ENCODE data around the gene MYO5B.

The MYO5B gene

DNA sequence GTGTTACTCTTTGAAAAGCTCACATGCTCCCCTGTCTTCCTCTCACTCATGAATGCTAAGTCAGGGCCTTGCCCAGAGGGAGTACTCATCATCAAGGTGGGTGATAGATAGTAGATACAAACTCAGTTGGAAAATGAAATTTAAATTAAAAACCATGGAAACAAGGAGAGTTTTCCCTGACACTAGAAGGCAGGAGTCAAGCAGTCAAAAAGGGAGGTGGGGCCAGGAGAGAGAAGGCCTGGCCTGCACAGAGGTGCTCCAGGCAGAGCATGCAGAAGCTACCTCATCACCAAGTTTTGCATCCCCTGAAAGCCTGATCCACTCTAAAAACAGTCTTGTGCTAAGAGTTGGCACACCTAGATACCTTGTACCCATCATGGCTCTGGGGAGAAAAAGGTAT, 143.7 kb downstream of the MYO5B start:
- Histone ChIP-seq H3K36me3 (no peaks in the 10 kb centered on the region), H3K27me3 (ENCODE audit: insufficient read depth, low read depth, severe bottlenecking) (no peaks in the 10 kb centered on the region), H3K9me3 (ENCODE audit: severe bottlenecking) (no peaks in the 10 kb centered on the region), H3K27ac (no peak overlapping the region), H3K4me3 (ENCODE audit: low read depth, low read length) (no peak overlapping the region)
- TF ChIP-seq, protein P1, sequence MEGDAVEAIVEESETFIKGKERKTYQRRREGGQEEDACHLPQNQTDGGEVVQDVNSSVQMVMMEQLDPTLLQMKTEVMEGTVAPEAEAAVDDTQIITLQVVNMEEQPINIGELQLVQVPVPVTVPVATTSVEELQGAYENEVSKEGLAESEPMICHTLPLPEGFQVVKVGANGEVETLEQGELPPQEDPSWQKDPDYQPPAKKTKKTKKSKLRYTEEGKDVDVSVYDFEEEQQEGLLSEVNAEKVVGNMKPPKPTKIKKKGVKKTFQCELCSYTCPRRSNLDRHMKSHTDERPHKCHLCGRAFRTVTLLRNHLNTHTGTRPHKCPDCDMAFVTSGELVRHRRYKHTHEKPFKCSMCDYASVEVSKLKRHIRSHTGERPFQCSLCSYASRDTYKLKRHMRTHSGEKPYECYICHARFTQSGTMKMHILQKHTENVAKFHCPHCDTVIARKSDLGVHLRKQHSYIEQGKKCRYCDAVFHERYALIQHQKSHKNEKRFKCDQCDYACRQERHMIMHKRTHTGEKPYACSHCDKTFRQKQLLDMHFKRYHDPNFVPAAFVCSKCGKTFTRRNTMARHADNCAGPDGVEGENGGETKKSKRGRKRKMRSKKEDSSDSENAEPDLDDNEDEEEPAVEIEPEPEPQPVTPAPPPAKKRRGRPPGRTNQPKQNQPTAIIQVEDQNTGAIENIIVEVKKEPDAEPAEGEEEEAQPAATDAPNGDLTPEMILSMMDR (IDR thresholded peaks at IDR 0.05; ENCODE audit: low read depth, low read length): peak; percentile 49
- DNase-seq: peak; percentile 45

DNA sequence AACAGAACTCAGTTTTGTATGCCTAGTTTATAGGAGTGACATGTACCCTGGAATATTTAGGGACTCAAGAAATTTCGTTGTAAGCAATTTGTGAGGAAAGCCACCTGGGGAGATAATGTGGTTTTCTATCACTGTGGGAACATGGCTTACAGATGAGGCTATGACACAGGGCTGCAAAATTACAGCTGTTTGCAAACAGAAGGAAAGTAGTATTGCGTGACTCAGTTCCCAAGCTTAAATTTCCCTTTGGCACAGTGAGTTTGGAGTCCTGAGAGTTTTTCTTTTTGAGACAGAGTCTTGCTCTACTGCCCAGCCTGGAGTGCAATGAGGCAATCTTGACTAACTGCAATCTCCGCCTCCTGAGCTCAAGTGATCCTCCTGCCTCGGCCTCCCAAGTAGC, 149.8 kb downstream of the MYO5B start:
- no peaks in the 10 kb centered on the region for H3K27me3 ChIP-seq (ENCODE audit: insufficient read depth, low read depth, severe bottlenecking)
- TF ChIP-seq, protein P1 (IDR thresholded peaks at IDR 0.05; ENCODE audit: low read depth, low read length): no peak
- no peak overlapping the region for H3K4me3 ChIP-seq (ENCODE audit: low read depth, low read length)
- no peaks in the 10 kb centered on the region for H3K9me3 ChIP-seq (ENCODE audit: severe bottlenecking)
- no peak for DNase-seq
- H3K36me3 ChIP-seq: no peaks in the 10 kb centered on the region
- H3K27ac ChIP-seq: no peak overlapping the region

DNA sequence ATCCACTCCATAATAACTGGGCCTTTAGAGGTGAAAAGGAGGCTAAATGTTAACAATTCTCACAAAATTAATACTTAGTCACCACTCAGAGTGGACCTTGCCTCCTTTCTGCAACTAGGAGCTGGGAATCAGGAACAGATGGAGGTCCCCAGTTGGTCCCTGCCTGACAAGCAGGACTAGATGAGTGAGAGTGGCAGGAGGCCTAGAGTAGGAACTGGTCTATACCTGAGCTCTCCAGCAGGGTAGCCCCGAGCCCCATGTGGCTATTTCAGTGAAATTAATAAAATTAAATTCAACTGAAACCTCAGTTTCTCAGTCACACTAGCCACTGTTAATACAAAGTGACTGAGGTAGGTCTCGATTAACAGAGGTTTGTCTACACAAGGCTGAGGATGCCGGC, 150.5 kb downstream of the MYO5B start:
- Histone ChIP-seq H3K36me3 (no peaks in the 10 kb centered on the region), H3K4me3 (ENCODE audit: low read depth, low read length) (no peak overlapping the region), H3K27me3 (ENCODE audit: insufficient read depth, low read depth, severe bottlenecking) (no peaks in the 10 kb centered on the region), H3K27ac (no peak overlapping the region), H3K9me3 (ENCODE audit: severe bottlenecking) (no peaks in the 10 kb centered on the region)
- TF ChIP-seq, protein P1 (IDR thresholded peaks at IDR 0.05; ENCODE audit: low read depth, low read length): peak; percentile 54
- peak; percentile 63 for DNase-seq

DNA sequence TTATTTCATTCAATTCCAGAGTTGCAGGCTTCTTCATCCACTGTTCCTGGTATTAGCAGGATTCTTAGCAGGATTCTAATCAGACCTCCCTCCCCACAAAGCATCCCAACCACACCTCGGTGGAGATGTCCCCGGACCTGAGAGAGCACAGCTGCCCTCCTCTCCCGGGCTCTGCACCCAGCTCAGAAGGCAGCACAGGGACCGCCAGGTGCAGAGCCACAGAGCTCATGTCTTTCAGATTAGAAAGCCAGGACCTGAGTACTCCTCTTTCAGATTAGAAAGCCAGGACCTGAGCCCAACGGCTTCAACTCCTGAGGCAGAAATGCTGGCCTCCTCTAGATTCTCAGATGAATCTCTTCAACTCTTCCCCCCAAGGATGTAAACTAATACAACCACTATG, 152.3 kb downstream of the MYO5B start:
- peak; percentile 53 for DNase-seq
- no peaks in the 10 kb centered on the region for H3K9me3 ChIP-seq (ENCODE audit: severe bottlenecking)
- TF ChIP-seq, protein P1 (IDR thresholded peaks at IDR 0.05; ENCODE audit: low read depth, low read length): no peak
- H3K27me3 ChIP-seq (ENCODE audit: insufficient read depth, low read depth, severe bottlenecking): no peaks in the 10 kb centered on the region
- no peaks in the 10 kb centered on the region for H3K36me3 ChIP-seq
- H3K27ac ChIP-seq: no peak overlapping the region
- H3K4me3 ChIP-seq (ENCODE audit: low read depth, low read length): no peak overlapping the region

DNA sequence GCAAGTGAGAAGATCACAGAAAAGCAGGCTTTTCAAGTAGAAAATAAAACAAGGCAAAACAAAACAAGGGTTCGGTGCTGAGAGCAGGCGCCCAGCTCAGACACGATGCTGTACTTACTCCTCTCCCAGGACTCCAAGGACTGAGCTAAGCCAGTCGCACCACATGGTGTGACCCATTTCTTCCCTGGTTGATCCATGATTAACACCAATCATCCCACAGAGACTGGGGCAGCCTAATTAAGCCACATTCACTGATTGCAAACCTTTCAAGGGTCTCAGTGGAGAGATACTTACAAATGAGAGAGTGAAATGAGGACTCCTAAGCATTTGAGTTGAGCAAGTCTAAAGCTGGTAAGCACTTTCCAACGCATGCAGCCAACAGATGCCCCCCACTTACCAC, 155.2 kb downstream of the MYO5B start:
- H3K36me3 ChIP-seq: no peaks in the 10 kb centered on the region
- H3K9me3 ChIP-seq (ENCODE audit: severe bottlenecking): no peaks in the 10 kb centered on the region
- peak; percentile 85 for DNase-seq
- H3K27me3 ChIP-seq (ENCODE audit: insufficient read depth, low read depth, severe bottlenecking): no peaks in the 10 kb centered on the region
- no peak overlapping the region for H3K4me3 ChIP-seq (ENCODE audit: low read depth, low read length)
- no peak overlapping the region for H3K27ac ChIP-seq
- TF ChIP-seq, protein P1 (IDR thresholded peaks at IDR 0.05; ENCODE audit: low read depth, low read length): no peak

DNA sequence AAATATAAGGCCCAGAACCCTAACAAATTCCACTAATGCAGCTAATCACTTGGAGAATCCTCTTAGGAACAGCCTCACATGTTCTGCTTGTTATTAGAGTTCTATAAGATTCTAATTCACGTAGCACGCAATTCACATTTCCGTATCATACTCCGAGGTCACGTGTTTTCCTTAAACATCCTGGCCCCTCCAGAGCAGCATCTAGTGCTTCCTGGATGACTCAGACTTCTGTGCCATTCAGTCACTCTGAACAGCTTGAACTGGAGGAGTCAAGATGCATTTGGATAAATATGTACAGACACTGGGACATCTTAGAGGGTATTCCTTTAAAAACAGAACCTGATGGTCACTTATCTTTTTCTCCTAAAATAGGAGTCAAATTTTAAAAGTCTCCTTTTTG, 156.5 kb downstream of the MYO5B start:
- no peaks in the 10 kb centered on the region for H3K27me3 ChIP-seq (ENCODE audit: insufficient read depth, low read depth, severe bottlenecking)
- TF ChIP-seq, protein P1 (IDR thresholded peaks at IDR 0.05; ENCODE audit: low read depth, low read length): no peak
- peak; percentile 14 for DNase-seq

More for the DNA sequence above, 156.5 kb downstream of the MYO5B start:
- H3K4me3 ChIP-seq (ENCODE audit: low read depth, low read length): no peak overlapping the region
- no peak overlapping the region; the same call in 1 of the 2 replicates for H3K27ac ChIP-seq
- H3K36me3 ChIP-seq: no peaks in the 10 kb centered on the region
- peaks cover 4% of the 10 kb centered on the region for H3K9me3 ChIP-seq (ENCODE audit: severe bottlenecking)
